Measurements from ENCODE around the gene USP6NL. TPM values are rescaled to one million over a fixed set of nuclear protein-coding genes. Genes with fewer than 3 reads are reported as not detected.

Gene USP6NL
- total RNA-seq, 4 donors from 2014 or later = 13.2 to 24.6 (median 19.4) TPM

DNA sequence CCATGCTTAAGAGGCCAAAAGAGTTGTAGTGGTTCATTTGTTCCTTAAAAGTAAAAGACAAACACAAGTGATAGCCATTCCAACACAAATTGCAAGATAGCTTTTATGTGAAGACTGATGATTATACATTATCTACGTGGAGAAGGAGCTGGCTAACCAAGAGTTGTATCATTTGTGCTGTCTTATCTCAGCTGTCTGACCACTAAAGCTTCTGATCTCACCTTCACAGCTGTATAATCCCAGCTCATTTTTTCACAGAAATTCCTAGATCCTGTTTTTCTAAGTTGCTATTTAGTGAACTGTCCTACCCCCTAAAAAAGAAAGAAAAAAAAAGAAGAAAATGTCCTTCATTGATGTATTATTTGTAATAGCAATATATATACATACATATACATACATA, 9.8 kb downstream of the USP6NL start:
- TF ChIP-seq, protein P1, sequence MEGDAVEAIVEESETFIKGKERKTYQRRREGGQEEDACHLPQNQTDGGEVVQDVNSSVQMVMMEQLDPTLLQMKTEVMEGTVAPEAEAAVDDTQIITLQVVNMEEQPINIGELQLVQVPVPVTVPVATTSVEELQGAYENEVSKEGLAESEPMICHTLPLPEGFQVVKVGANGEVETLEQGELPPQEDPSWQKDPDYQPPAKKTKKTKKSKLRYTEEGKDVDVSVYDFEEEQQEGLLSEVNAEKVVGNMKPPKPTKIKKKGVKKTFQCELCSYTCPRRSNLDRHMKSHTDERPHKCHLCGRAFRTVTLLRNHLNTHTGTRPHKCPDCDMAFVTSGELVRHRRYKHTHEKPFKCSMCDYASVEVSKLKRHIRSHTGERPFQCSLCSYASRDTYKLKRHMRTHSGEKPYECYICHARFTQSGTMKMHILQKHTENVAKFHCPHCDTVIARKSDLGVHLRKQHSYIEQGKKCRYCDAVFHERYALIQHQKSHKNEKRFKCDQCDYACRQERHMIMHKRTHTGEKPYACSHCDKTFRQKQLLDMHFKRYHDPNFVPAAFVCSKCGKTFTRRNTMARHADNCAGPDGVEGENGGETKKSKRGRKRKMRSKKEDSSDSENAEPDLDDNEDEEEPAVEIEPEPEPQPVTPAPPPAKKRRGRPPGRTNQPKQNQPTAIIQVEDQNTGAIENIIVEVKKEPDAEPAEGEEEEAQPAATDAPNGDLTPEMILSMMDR (IDR thresholded peaks at IDR 0.05; ENCODE audit: low read depth) = no peak

DNA sequence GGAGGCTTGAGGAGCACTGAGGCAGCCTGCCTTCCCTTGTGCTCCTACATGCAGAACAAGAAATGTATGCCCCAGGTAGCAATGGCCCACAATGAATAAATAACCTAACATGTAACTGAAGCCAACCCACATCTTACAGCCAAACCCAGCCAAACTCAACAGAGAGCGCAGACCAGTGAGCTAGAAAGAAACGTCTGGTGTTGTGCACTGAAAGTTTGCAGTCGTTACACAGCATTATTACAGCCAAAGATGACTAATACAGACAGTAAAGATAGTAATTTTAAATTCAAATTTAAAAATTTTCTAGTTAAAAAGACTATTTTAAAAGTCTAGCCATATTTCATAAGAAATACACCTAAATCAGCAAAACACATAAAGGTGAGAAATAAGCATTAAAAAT, 11.2 kb downstream of the USP6NL start:
- TF ChIP-seq, protein P1 (IDR thresholded peaks at IDR 0.05; ENCODE audit: low read depth) = no peak

DNA sequence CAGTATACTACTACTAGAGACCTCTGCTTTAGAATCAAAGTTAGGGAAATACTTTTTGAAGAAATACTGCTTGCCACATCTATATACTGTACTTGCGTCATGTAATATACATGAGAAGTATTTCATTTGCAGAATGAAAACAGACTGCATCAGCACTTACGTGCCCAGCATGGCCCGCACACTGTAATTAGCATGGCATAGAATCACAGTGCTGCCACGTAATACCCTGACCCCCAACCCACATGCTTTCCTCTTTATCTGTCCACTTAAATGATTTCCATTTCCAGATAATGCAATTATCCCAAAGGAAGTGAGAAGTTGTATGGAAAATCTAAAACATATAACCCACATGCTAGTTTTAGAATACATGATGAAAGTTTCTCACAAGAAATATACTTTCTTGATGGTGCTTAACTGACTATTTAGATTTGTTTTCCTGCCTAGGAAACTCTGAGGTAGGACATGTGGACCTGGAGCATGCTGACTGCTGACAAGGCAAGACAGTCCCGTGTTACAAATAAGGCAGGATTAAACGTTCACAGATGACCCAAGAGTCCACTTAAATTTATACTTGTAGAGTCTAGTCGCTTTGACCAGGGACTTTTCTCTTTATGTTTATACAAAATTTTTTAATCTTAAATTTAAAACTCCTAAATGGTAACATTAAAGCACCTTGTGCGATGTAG, 12.6 kb downstream of the USP6NL start:
- TF ChIP-seq, protein P1 (IDR thresholded peaks at IDR 0.05; ENCODE audit: low read depth) = no peak

DNA sequence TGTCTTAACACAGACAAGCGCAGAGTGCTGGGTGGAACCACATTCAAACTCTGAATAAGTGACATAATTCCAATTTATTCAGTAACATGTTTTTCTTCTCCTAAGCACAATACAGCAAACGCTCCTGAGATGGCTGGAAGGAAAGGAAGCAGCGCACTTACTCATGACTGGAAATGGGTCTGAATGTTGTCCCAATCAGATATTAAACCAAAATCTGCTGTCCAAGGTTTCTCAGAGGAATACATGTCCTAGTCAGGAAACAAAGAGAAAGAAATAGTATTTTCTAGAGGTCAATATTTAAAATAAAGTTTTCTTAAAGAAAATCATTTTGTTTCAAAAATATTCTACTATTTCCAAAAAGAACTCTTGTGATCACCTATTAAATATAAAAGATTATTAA, 14.0 kb downstream of the USP6NL start:
- TF ChIP-seq, protein P1 (IDR thresholded peaks at IDR 0.05; ENCODE audit: low read depth) = no peak

DNA sequence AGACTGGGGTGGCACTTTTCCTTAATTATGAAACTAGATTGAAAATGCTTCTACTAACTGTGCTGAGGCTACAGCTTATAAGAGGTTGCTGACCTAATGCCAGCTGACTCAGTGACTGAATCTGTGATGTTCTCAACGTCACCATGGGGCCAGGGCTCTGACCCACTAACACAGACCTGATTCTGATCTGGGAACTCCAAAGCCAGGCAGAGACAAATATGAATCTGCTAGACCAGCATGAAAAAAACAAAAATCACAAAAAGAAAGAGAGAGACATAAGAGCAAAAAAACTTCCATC, 16.1 kb downstream of the USP6NL start:
- TF ChIP-seq, protein P1 (IDR thresholded peaks at IDR 0.05; ENCODE audit: low read depth) = no peak

DNA sequence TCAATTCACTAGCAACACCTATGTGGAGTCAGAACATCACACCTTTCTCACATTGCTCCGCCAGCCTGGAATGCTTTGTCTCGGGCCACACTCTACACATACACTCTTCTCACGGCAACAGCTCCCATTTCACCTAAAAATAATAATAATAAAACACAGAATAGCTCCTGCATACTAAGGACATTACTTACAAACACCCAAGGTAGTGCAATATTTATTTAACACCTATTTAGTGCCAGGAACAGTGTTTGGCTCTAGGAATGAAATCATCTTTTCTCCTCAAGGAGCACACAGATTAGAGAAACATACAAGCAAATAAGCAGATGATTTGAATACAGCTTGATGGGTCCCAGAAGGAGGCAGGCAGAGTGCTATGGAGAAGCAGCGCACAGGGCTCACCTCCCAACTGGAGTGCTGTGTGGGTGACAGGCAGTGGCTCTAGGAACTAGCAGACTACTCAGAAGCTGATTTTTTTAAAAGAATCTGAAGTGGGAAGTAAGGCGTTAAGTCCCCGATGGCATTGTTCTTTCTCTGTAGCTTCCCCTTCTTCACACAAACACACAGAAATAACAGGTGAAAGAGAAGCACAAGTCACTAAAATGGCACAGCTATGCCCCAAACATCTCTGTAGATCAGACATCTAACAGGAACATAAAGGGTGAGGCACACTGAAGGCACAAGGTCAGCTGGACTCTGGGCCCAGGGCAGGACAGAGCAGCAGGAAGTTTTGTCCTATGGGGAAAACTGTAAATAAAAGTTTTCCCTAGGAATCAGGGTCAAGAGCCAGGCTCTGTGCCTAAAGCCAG, 16.7 kb downstream of the USP6NL start:
- TF ChIP-seq, protein P1 (IDR thresholded peaks at IDR 0.05; ENCODE audit: low read depth) = no peak

DNA sequence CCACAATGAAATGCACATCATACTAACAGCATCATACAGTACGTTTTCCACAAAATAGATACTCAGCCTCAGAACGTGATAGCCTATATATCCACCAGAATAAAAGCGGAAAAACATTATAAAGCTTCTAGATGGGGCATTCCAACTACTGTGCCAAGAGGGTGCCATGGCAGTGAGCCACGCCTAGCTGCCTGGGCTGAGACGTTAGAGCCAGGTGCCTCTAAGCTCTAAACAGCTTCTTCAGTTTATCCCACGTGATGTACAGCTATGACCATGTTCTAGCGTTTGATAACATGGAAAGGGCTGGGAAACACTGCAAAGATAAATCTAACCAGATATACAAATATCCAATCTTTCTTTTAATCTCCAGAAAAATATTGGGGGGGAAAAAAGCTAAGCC, 17.8 kb downstream of the USP6NL start:
- TF ChIP-seq, protein P1 (IDR thresholded peaks at IDR 0.05; ENCODE audit: low read depth) = no peak
